HG02571 (cell line): ENCODE results near the gene KCNN4.

Experiments used
- ATAC-seq: cut with Tn5 transposase; IDR thresholded peaks from one replicate; pipeline ENCODE4 v1.9.1; 2021; ENCODE audit warnings: mild to moderate bottlenecking, moderate library complexity; ENCODE audit not compliant: unreplicated experiment

The KCNN4 gene

GRCh38 chr19:43721469-43722048 is 59.2 kb downstream of the KCNN4 start:
- no peak for ATAC-seq

- ATAC-seq, result no peak
Measured at GRCh38 chr19:43720936-43721335, 59.8 kb downstream of the KCNN4 start.

GRCh38 chr19:43719918-43720317 is 60.9 kb downstream of the KCNN4 start:
- no peak for ATAC-seq

DNA sequence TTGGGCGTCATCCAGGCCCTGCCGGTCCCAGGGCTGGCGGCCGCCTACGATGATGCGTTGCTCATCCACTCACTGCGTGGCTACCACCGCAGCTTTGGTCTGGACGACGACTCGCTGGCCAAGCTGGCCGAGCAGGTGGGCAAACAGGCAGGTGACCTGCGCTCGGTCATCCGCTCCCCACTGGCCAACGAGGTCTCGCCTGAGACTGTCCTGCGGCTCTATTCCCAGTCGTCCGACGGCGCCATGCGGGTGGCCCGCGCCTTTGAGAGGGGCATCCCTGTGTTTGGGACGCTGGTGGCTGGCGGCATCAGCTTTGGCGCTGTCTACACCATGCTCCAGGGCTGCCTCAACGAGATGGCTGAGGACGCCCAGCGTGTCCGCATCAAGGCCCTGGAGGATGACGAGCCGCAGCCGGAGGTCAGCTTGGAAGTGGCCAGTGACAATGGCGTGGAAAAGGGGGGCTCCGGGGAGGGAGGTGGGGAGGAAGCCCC is 61.4 kb downstream of the KCNN4 start:
- no peak for ATAC-seq

DNA sequence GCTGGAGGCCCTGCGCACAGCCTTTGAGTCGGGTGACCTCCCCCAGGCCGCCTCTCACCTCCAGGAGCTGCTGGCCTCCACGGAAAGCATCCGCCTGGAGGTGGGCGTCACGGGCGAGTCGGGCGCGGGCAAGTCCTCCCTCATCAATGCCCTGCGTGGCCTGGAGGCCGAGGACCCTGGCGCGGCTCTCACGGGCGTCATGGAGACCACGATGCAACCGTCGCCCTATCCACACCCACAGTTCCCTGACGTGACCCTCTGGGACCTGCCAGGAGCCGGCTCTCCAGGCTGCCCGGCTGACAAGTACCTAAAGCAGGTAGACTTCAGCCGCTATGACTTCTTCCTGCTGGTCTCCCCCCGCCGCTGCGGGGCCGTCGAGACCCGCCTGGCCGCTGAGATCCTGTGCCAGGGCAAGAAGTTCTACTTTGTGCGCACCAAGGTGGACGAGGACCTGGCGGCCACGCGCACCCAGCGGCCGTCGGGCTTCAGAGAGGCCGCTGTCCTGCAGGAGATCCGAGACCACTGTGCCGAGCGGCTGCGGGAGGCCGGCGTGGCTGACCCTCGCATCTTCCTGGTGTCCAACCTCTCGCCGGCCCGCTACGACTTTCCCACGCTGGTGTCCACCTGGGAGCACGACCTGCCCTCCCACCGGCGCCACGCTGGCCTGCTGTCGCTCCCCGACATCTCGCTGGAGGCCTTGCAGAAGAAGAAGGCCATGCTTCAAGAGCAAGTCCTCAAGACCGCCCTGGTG is 62.0 kb downstream of the KCNN4 start:
- no peak for ATAC-seq
